Hepatocyte (in vitro differentiated cells): ENCODE measurements around the gene SNED1.

ENCODE experiments used
- CTCF ChIP-seq: fragments of 200-600 bp; sonication (generic); IDR thresholded peaks from 2 replicates; pipeline ENCODE4 v1.5.1; 2016; ENCODE audit warnings: antibody characterized with exemption, mild to moderate bottlenecking; ENCODE audit not compliant: poor library complexity
- EZH2 ChIP-seq: fragments of 200-600 bp; sonication (generic); IDR thresholded peaks from 2 replicates; pipeline ENCODE4 v1.6.1; 2016; ENCODE audit warnings: antibody characterized with exemption, mild to moderate bottlenecking, borderline replicate concordance

GRCh38 chr2:241142593-241142992, 144.2 kb downstream of the SNED1 start:
- TF ChIP-seq CTCF (no peak), EZH2 (no peak)
